ENCODE data around the gene RHOC. TPM values are rescaled to one million over a fixed set of nuclear protein-coding genes. Genes with fewer than 3 reads are reported as not detected.

The RHOC gene
- total RNA-seq, result 10 to 100 TPM; 45.5 to 48.9 TPM

DNA sequence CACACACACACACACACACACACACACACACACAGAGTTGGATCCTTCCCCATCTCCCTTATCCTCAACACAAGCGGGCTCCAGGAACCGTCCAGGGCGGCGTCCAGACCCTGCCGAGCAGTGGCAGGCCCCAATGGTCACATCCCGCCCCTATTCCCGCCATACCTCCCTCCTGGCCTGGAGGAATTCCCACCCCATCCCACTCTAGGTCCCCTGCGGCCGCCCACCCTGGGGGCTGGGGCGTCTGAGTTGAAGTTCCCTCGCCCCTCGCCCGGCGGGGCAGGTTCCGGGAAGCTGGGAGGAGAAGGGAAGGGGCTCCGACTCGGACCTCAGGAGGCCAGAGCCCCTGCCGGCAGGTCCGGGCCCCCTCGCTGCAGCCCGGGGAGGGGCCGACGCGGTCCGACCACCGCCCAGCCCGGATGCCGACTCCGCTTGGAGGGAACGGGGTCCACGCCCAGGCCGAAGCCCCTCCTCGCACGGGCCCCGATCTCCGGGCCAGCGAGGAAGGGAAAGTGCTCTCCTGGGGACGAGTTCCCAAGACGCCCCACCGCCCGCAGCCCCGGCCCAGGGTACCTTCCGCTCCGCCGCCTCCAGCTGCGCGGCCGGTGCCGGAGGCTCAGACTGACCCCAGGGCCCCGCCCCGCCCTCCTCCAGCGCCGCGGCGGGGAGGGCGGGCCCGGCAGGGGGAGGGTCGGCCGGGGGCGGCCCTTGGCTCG, at the start of gene RHOC:
Gene RHOC, minus strand, starts transcription at position 623 of the 716 bp plus-strand sequence. CDS start 3,328 bp downstream, outside the sequence.

DNA sequence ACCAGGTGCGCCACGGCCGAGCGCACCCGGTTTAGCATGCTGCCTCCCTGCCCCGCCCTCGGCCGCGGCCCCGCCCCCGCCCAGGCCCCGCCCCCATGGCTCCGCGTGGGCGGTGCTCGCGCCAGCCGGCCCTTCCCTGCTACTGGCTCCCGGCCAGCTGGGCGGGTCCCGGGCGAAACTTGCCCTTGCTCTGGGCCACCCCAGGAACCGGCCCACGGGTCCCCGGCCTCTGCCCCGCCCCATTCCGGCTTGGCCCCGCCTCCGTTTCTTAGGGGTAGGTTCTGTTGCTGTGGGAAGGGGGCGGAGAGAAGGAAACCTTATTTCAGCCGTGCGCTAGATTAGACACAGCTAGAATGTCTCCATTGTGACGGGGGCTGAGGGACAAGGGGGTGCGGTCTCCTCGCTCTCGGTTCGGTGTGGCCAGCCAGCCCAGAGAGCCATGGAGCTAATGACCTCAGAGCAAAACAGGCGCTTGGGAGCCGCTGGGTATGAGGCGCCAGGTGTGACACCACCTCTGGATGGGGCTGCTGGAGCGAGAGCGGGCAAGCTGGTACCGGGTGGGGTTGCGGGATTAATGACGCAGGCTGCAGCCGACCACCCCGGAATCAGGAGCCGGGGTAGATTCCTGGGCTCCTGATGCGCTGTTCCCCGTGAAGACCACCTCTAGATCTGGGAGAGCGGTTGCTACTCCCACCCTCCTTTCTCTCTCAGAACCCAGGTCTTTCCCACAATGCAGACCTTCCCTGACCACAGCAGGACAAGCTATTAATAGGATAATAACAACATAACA, 8.5 kb upstream of the RHOC start, which contains the start of gene PPM1J:
Gene PPM1J, minus strand, starts transcription at position 69 of the 790 bp plus-strand sequence. Its CDS starts 31 bp downstream, at position 38.

GRCh38 chr1:112674440-112674985, 32.4 kb downstream of the RHOC start, which contains the start of gene MOV10:
Gene MOV10 (plus strand): TSS chr1:112674659. CDS start chr1:112674913, 254 bp downstream.

Other genes with a start within 250 kb of the RHOC start
- gene WNT2B, start 198.2 kb downstream of the RHOC start, total RNA-seq, result not detected
- 10 to 100 TPM; 13.4 to 13.5 TPM for gene ST7L, start 88.0 kb downstream of the RHOC start, total RNA-seq
- gene CAPZA1, start 87.3 kb downstream of the RHOC start, total RNA-seq, result 100 to 1,000 TPM; 217 to 234 TPM
- gene MOV10, start 32.5 kb downstream of the RHOC start, total RNA-seq, result 10 to 100 TPM; 62.5 to 64.1 TPM
- not detected for gene PPM1J, start 8.2 kb upstream of the RHOC start, total RNA-seq
- gene SLC16A1, start 249.1 kb upstream of the RHOC start, total RNA-seq, result 10 to 100 TPM; 50.1 to 50.2 TPM

All from activated naive CD4-positive, alpha-beta T cell treated with anti-CD3 and anti-CD28 coated beads, Interleukin-2, amount 10 ng/mL, durations not matched to agents 5 hours and 36 hours (primary cell).